OCI-LY1 (cell line): ENCODE results near the gene PZP.

Experiments
- CTCF ChIP-seq: fragments of 200-600 bp; sonication (generic), shearing (Covaris generic); IDR thresholded peaks from 2 replicates; pipeline ENCODE4 v1.5.1; 2017; ENCODE audit warnings: mild to moderate bottlenecking, antibody characterized with exemption, low read length, moderate library complexity, mixed read lengths
- EZH2 ChIP-seq: fragments of 200-600 bp; sonication (generic), shearing (Covaris generic); IDR thresholded peaks from 2 replicates; pipeline ENCODE4 v1.8.0; 2017; ENCODE audit warnings: borderline replicate concordance, mixed run types, mild to moderate bottlenecking, antibody characterized with exemption, low read length, moderate library complexity, mixed read lengths

GRCh38 chr12:9241301-9241700 lies 33.1 kb upstream of the PZP start:
- TF ChIP-seq EZH2 (no peak), CTCF (no peak)
